Left cardiac atrium (tissue), 4 donors: Measurements from ENCODE around the gene MOB3A. TPM values are rescaled to one million over a fixed set of nuclear protein-coding genes. Genes with fewer than 3 reads are reported as not detected.

ENCODE experiments used
- ATAC-seq, 2 donors: fragments of 200-7000 bp; cut with Tn5 transposase; one replicate each; pipeline ENCODE4 v1.9.1; 2020; ENCODE audit warnings: mild to moderate bottlenecking in 2 of 2, moderate library complexity in 2 of 2
- DNase-seq: peaks from one replicate; pipeline ENCODE4 v3.0.0-alpha.2; 2020
- intact Hi-C, 2 donors: fragments of 100-400 bp; cut with DNase I; formaldehyde crosslinking; loops; one replicate each; pipeline versions ENCODE4 v1.14.1 to v1.15.1; 2022 to 2023
- total RNA-seq, 2 donors: library from RNA; stranded (reverse); fragmentation: NEBNext Ultra II Directional; extraction: Animal tissue kit (Norgen Biotek cat#: 25700); gene quantifications; one replicate each; pipeline ENCODE4 v1.2.1, GENCODE V29; 2021
- donor health status: DM: no; HTN: yes; CAD: no.
- donor health status: DM: no; HTN: yes; CAD: no; lungs with severe emphysema.
- donor health status: DM: yes; HTN: yes; CAD: no.
- donor health status: Dilated cardiomyopathy.

Gene MOB3A
- total RNA-seq, 2 donors from 2014 or later, result 24.9 to 28.6 TPM

DNA sequence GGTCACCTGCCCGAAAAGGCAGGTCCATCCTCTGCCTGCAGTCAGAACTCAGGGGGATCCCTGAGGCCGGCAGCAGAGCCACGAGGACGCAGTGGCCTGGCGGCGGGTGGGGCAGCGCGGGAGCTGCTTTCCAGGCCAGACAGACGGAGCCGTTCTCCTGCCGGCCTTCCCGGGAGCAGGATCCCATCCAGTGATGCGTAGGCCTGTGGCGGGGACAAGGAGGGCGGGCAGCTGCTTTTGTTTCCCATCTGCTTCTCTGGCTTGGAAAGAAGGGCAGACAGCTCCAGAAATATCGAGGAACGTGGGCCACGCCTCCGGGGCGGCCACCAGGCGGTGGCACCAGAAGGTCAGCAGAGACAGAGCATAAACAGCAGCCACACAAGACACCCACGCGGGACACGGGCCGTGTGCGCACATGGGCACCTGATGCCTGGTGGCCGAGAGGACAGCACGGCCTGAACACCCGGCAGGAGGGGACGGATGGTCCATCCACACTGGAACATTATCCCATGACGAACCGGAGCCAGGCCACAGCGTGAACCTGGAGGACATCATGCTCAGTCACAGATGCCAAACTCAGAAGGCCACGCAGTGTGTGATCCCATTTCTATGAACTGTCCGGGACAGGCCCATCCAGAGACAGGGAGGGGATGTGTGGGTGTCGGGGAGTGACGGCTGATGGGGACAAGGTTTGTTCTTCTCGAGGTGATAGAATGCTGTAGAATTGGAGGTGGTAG, 31.2 kb downstream of the MOB3A start:
- intact Hi-C loops, result loop anchor here (2.0 to 5.0 kb wide), 2 partner anchors 22 to 43 kb away; no protein-coding TSS in a partner anchor
- peak in 1 of 2 donors; percentile 6 for ATAC-seq
- DNase-seq, result peak; percentile 63

GRCh38 chr19:2064395-2064787, 31.7 kb downstream of the MOB3A start:
- ATAC-seq (no peak), DNase-seq (no peak)
- intact Hi-C loops, result loop anchor here in 1 of 2 donors (2.0 kb wide), 1 partner anchor 22 kb away; no protein-coding TSS in a partner anchor

DNA sequence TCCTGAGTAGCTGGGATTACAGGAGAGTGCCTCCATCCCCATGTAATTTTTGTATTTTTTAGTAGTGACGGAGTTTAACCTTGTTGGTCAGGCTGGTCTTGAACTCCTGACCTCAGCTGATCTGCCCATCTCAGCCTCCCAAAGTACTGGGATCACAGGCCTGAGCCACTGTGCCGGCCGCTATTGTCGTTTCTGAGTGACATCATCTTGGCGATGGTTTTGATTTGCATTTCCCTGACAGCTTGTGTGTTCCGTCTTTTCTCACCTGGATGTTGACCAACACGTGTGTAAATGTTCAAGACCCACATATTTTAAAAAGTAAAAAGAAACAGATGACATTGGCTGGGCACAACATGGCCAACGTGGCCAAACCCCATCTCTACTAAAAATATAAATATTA, 32.3 kb downstream of the MOB3A start:
- no peak for ATAC-seq
- no peak for DNase-seq
- intact Hi-C loops, result loop anchor here in 1 of 2 donors (2.0 kb wide), 1 partner anchor 21 kb away; no protein-coding TSS in a partner anchor

- ATAC-seq, result no peak
- intact Hi-C loops, result no loop called here
- no peak for DNase-seq
These were observed 33.4 kb downstream of the MOB3A start for GRCh38 chr19:2062770-2063169.

DNA sequence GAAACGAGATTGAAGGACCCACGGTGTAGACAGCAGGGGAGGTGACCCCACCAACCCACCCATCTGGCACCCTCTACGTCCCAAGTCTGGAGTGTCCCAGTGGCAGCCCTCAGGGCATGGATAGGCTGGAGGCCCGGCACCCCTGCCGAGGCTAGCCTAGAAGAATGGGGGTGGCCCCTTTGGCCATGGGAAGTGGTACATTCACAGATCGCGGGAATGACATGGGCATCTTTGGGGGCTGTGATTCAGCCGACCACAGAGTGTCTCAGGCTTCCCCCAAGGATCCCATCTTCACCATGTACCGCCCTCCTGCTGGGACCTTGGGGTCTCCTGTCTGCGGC, 33.8 kb downstream of the MOB3A start:
- no peak for DNase-seq
- intact Hi-C loops, result no loop called here

DNA sequence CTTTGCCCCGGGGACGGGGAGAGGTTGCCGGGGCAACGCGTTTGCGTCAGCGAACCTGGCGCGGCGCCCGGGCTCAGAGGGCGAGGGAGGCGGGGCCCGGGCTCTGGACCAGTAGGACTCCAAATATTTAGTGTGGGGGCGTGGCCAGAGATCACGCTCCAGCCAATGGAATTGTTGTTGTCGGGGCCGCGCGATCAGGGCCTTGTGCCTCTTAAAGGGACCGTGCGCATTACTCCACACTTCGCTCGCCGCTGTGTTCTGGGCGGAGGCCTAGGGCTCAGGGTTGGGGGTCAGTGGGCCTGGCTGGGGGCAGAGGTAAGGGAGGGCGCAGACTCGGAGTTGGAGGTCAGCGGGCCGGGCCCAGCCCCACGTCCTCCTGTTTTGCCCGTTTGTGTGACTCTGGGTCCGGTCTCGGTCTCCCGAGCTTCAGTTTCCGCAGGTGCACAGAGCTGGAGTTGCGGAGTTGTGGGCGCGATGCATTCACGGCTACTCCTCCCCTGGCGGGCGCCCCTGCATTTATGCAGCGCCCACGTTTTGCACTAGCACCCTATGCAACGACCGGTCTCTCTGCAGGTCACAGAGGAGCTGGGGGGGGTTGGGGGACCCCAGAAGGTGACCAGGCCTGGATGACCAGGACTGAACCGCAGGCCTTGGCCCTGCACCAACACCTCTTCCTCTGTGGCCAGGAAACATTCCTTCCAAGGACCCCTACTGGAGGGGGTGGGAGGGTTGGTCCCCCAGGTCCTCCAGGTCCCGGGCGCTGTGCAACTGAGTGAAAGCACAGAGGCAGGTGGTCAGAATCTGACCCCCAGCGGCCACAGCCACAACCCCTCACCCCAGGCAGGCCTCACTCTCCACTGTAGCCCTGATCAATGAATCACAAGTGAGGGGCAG, 34.4 kb downstream of the MOB3A start:
- DNase-seq, result peak; percentile 99
- ATAC-seq, result peak; percentile 88 to 90
- intact Hi-C loops, result no loop called here

More for the DNA sequence above, 33.8 kb downstream of the MOB3A start:
- ATAC-seq, result no peak

DNA sequence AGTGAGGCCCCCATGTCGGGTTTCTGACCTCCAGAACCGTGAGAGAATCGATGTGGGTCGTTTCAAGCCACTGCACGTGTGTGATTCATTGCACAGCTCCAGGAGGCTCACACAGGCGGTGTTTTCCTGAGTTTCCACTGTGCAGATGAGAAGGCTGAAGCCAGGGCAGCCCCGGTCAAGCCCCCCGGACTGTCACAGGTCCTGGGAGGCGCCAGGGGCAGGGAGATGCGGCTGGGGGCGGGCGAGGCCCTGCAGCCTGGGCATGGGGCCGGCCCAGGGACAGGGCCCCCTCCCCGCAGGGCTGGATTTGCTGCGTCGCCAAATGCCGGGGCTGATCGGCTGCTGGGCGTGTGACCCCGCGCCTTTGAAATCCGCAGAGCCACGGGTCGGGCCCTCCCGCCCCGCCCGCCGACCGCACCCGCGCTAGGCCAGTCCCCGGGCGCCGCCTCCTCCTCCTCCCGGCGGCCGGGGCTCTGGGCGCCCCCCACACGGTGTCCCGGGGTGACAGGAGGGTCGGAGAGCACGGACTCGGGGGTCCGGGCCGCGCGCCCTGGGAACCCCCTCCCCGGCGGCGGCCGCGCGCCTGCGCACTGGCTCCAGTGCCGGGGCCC, 35.1 kb downstream of the MOB3A start:
- DNase-seq (peak; percentile 81), ATAC-seq (peak; percentile 64 to 66)
- intact Hi-C loops, result no loop called here

GRCh38 chr19:2059422-2060201, 36.5 kb downstream of the MOB3A start:
- peak; percentile 14 to 17 for ATAC-seq
- DNase-seq, result peak; percentile 71
- intact Hi-C loops, result no loop called here

- intact Hi-C loops, result no loop called here
- DNase-seq (no peak), ATAC-seq (no peak)
These were observed 37.3 kb downstream of the MOB3A start for GRCh38 chr19:2058570-2059421.

DNA sequence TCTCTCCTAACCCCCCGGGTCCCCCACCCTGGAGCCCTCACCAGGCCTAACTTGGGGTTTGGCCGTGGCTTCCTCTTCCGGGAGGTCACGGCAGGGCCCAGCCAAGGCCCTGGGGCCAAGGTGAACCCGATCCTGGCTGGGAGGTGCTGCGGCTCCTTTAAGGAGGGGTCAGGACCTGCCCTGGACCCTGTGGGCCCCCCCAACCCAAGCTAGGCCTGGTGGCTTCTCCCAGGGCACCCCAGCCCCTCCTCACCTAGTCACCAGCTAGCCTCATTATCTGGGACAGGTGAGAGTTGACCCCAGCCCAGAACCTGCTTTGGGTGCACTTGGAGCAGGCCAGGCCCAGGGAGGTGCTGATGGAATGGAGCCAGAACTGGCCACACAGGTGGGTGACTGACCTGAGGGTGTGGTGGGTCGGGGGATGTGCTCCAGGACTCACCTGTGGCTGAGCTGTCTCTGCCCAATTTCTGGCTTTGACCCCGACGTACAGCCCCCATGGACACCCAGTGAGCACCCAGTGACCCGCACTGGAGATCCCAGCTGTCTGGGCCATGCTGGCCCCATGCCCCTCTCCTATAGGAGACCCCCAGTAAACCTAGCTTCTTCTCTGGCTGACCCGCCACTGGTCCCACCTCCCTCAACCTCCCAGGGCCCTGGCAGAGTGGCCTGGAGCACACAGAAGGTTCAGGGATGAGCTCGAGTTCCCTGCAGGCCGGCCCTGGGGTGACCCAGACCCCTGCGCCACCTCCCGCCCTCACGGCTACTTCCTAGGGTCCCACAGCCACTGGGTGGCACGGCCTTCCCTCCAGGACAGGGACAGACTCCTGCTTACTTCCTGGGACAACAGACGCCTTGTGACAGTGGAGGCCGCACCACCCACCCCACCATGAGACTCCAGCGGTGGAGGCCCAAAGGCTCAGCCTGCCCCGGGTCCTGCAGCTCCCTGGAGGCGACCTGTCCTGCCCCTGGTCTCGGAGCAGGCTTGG, 38.3 kb downstream of the MOB3A start:
- intact Hi-C loops, result no loop called here

DNA sequence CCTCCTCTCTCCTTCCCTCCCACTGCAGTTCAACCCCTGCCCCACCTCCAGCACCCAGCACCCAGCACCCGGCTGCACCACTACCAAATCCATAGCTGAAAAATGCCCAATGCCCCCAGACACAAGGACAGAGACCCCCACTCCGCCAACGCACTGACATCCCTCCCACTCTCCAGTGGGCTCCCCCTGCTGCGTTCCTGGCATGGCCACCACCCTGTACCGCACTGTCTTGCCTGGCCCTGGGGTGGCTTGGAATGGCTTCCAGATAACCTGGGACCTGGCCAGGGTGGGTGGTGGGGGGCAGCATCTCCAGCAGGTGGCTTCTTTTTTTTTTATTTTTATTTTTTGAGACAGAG, 39.3 kb downstream of the MOB3A start:
- ATAC-seq (no peak), DNase-seq (no peak)
- intact Hi-C loops, result no loop called here

More for the DNA sequence above, 38.3 kb downstream of the MOB3A start:
- no peak for DNase-seq
- ATAC-seq, result no peak

DNA sequence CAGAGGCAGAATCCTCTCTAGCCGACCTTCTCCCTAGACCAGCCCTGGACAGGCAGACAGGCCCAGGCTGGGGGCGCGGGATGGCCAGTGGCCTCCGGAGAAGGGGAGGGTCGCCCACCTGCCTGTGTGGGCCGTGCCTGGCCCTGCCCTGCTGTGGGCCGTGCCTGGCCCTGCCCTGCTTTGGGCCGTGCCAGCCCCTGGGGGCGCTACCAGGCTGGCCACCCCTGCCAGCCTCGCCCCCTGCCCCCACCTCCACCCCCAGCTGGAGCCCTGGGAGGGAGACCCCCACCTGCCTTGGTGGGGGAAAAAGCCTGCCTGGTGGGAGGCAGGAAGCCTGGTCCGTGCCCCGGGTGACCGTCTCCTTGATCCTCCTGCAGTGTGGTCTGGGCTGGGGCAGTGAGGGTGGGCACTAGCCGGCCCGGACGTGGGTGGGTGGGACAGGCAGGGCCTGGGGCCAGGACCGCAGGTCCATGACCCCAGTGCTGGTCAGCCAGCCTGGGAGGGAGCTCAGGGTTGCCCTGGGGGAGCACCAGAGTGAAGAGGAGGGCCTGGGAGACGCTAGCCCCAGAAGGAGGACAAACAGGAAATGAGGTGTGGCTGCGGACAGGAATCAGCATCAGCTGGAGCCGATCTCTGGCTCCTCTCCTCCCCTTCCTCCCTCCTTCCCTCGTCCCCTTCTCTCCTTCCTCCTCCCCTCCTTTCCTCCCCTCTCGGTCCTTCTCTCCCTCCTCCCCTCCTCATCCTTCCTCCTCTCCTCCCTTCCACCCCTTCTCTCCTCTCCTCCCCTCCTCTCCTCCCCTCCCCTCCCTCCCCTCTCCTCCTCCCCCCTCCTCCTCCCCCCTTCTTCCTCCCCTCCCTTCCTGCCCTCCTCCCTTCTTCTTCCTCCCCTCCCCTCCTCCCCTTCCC, 39.9 kb downstream of the MOB3A start:
- ATAC-seq (peak; percentile 3 to 26), DNase-seq (peak; percentile 66)
- intact Hi-C loops, result no loop called here

DNA sequence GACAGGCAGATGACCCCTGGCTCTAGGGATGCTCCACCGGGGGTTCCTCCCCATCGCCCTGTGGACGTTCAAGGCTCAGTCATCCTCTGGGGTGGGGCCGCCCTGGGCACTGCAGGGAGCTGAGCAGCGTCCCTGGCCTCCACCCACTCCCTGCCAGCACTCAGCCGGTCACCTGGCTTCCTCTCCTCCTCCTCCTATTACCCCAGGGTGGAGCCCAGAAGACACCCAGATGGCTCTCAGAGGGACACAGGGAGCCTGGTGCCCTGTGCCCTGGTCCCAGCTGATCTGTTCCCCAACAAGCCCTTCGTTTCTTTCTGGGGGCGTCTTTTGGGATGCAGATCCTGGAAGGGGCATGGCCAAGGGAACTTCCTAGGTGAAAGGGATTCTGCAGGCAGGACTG, 41.4 kb downstream of the MOB3A start:
- DNase-seq (no peak), ATAC-seq (no peak)
- intact Hi-C loops, result no loop called here

- intact Hi-C loops, result no loop called here
- ATAC-seq (peak in 1 of 2 donors; percentile 4), DNase-seq (peak; percentile 88)
These were observed 42.3 kb downstream of the MOB3A start for GRCh38 chr19:2053601-2054389.
